LNCaP clone FGC (cell line): ENCODE measurements around the gene LARP4B.

Experiments
- DNase-seq: peaks from one replicate; pipeline ENCODE4 v3.0.0-alpha.2; 2011; ENCODE audit warnings: low read depth
- H3K4me3 ChIP-seq: 2 replicates; pipeline ENCODE4 v1.5.1; 2011; ENCODE audit warnings: mild to moderate bottlenecking, low read depth, low read length, control low read depth
- CTCF ChIP-seq: IDR thresholded peaks from 2 replicates; pipeline ENCODE4 v1.5.1; 2012; ENCODE audit warnings: mild to moderate bottlenecking; ENCODE audit not compliant: control insufficient read depth, insufficient read depth; ENCODE audit errors: extremely low read depth

LARP4B gene

GRCh38 chr10:972763-973162 lies 41.3 kb upstream of the LARP4B start:
- H3K4me3 ChIP-seq, result no peak overlapping the region
- TF ChIP-seq CTCF, result no peak
- no peak for DNase-seq

- no peak overlapping the region for H3K4me3 ChIP-seq
- TF ChIP-seq CTCF, result no peak
- no peak for DNase-seq
These were observed 40.1 kb upstream of the LARP4B start for GRCh38 chr10:971613-972012.

GRCh38 chr10:971150-971542 lies 39.6 kb upstream of the LARP4B start:
- DNase-seq, result no peak
- no peak overlapping the region for H3K4me3 ChIP-seq
- no peak for TF ChIP-seq CTCF

GRCh38 chr10:970311-971149 lies 39.0 kb upstream of the LARP4B start:
- H3K4me3 ChIP-seq, result peak overlapping the region; percentile 12
- DNase-seq, result peak; percentile 48
- no peak for TF ChIP-seq CTCF

GRCh38 chr10:969473-970150 lies 38.1 kb upstream of the LARP4B start:
- DNase-seq, result no peak
- TF ChIP-seq CTCF, result no peak

GRCh38 chr10:968546-969199 lies 37.2 kb upstream of the LARP4B start:
- no peak for TF ChIP-seq CTCF
- no peak for DNase-seq
- H3K4me3 ChIP-seq, result no peak overlapping the region

More at GRCh38 chr10:969473-970150, 38.1 kb upstream of the LARP4B start:
- H3K4me3 ChIP-seq, result no peak overlapping the region
